SU-DHL-6 (cell line): Measurements from ENCODE around the gene TENM4.

Source experiments
- CTCF ChIP-seq: fragments of 200-600 bp; sonication (generic); IDR thresholded peaks from one replicate; pipeline ENCODE4 v1.5.1; 2017; ENCODE audit warnings: antibody characterized with exemption, mild to moderate bottlenecking, low read length, moderate library complexity; ENCODE audit not compliant: insufficient read depth, poor library complexity, severe bottlenecking
- EZH2phosphoT487 ChIP-seq: fragments of 200-600 bp; sonication (generic), shearing (Covaris generic); conservative IDR thresholded peaks from 2 replicates; pipeline ENCODE4 v1.6.1; 2018; ENCODE audit warnings: mild to moderate bottlenecking, antibody characterized with exemption, low read length, moderate library complexity, mixed read lengths

GRCh38 chr11:78910322-78910721 lies 530.5 kb downstream of the TENM4 start:
- TF ChIP-seq CTCF = no peak
- no peak for TF ChIP-seq EZH2phosphoT487
